GM10248 (cell line): ENCODE data around the gene TMC3.
"Not testable (repeated sequence)": the region's sequence is repeated elsewhere in the genome, so short reads cannot be mapped to it uniquely, and the experiment has no call there.

Experiments
- CTCF ChIA-PET: fragments of 300-600 bp; sonication (Branson Sonifier 250); formaldehyde crosslinking; extraction: SDS; loops from one replicate; lab custom pipeline; 2021; ENCODE audit warnings: antibody characterized with exemption; lab: Yijun Ruan, JAX
- POLR2A ChIA-PET: fragments of 350-650 bp; sonication (Branson Sonifier 250); formaldehyde crosslinking; extraction: SDS; loops from one replicate; lab custom pipeline; 2020; ENCODE audit warnings: antibody characterized with exemption; lab: Yijun Ruan, JAX
- DNase-seq: peaks from one replicate; pipeline ENCODE4 v3.0.0; 2012; ENCODE audit errors: extremely low spot score
- TF ChIP-seq, protein P1 (sequence below): IDR thresholded peaks from 2 replicates; pipeline ENCODE4 v1.5.1; 2012; ENCODE audit warnings: mild to moderate bottlenecking, low read depth; ENCODE audit errors: extremely low read depth, missing control alignments, control extremely low read depth

The TMC3 gene

DNA sequence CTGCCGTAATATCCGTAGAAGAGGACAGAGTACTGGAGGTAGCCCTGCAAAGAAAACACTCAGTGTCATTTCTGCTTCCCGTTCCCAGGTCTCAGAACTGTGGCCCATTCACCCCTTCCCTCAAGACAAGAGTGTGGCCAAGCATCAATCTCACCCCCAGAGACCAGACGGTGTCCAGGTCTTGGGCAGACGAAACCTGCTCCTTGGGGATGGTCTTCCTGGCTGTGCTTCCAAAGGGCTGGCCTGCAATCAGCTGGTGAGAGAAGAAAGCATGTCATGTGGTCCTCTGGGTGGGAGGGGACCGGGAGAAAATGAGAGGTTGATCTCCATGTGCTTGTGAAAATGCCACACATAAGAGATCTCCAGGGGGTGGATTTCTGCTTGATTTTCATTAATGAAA, 15.8 kb downstream of the TMC3 start:
- no peak for DNase-seq
- ChIA-PET POLR2A (no interaction called here), CTCF (interaction anchor here (0.9 to 2.4 kb wide), 3 partner anchors 14 to 92 kb away, joined by 3 to 8 read pairs (median 3); no protein-coding TSS in a partner anchor)
- TF ChIP-seq, protein P1, sequence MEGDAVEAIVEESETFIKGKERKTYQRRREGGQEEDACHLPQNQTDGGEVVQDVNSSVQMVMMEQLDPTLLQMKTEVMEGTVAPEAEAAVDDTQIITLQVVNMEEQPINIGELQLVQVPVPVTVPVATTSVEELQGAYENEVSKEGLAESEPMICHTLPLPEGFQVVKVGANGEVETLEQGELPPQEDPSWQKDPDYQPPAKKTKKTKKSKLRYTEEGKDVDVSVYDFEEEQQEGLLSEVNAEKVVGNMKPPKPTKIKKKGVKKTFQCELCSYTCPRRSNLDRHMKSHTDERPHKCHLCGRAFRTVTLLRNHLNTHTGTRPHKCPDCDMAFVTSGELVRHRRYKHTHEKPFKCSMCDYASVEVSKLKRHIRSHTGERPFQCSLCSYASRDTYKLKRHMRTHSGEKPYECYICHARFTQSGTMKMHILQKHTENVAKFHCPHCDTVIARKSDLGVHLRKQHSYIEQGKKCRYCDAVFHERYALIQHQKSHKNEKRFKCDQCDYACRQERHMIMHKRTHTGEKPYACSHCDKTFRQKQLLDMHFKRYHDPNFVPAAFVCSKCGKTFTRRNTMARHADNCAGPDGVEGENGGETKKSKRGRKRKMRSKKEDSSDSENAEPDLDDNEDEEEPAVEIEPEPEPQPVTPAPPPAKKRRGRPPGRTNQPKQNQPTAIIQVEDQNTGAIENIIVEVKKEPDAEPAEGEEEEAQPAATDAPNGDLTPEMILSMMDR: no peak

DNA sequence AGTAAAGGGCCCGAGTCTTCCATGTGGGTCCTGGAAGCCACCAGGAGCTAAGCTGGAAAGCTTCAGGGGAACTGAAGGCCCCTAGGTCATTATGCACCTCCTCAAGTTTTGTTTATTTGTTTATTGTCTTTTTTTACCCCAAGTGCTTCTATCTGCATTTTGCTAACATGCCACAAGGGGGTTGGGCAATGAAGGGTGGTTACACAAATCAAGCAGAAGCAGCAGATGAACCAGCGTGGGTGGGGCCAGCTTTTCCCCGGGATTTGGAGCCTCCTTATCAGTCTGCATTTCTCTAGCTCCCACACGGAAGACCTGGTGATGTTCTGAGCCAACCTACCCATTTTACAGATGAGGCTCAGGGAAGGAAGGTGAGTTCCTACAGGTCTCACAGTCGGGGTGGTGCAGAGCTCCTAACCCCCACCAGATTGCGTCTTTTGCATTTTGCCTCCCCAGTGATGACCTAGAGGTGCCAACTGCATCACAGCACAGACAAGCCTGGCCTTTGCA, 16.8 kb downstream of the TMC3 start:
- no peak for DNase-seq
- POLR2A ChIA-PET: no interaction called here
- CTCF ChIA-PET: interaction anchor here (0.8 to 2.4 kb wide), 6 partner anchors 13 to 91 kb away, joined by 3 to 8 read pairs (median 4); no protein-coding TSS in a partner anchor
- TF ChIP-seq, protein P1: no peak

DNA sequence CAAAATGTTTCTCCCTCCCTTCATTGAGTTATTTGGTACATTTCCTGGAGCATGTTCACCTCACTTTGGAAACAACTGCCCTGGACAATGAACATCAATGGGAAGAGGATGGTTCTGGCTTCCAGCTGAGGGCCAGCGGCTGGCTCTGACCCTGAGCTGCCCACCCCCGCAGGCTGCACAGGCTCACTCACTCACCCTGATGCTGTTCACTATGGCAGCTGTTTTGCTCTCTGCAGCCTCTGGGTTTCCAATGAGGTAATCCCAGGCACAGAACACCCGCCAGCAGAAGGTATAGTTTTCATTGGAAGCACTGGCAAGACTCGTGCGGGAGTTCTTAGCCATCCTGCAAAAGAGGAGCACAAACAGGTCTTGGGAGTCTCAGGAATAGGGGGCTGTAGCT, 17.8 kb downstream of the TMC3 start:
- TF ChIP-seq, protein P1: no peak
- DNase-seq: no peak
- POLR2A ChIA-PET: no interaction called here
- CTCF ChIA-PET: interaction anchor here (0.8 to 2.4 kb wide), 6 partner anchors 24 to 91 kb away, joined by 3 to 10 read pairs (median 4); no protein-coding TSS in a partner anchor

DNA sequence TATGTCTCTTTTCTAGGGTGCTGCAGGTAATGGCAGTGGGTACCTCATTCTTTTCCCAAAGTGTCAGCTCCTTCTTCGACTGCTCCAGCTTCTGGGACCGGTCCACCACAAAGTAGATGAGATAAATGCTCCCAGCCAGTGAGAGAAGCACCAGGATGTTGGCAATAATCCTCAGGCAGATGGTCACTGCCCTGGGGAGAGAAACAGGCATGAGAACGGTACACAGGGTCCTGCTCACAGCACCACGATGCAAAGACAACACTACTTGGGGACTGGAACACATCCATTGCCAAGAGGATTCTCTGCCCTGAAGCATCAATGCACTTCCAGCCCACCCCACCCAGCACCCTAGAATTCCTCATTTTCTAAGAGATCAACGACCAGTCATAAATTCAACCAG, 22.4 kb downstream of the TMC3 start:
- CTCF ChIA-PET: interaction anchor here (3.8 kb wide), 1 partner anchor 85 kb away, joined by 22 read pairs; no protein-coding TSS in a partner anchor

DNA sequence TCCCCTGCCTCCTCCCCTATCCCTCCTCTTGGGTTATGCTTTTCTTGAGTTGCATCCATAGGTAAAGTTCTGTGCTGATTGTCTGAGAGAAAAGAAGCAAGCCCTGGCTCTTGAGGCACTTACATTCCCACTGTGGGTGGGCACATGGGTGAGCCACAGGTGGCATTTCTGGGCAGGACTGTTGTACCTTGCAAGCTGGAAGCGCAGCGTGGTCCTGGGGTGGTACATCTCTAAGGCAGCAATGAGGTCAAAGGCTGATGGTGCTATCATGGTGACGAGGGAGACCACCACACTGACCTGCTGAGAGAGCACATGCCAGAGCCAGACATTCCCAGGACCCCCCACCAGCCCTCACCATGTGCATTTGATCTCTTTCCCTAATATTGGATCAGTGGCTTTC, 24.7 kb downstream of the TMC3 start:
- POLR2A ChIA-PET: no interaction called here
- TF ChIP-seq, protein P1: no peak
- DNase-seq: no peak
- CTCF ChIA-PET: no interaction called here

More for the DNA sequence above, 22.4 kb downstream of the TMC3 start:
- POLR2A ChIA-PET: no interaction called here
- TF ChIP-seq, protein P1: no peak
- DNase-seq: no peak

DNA sequence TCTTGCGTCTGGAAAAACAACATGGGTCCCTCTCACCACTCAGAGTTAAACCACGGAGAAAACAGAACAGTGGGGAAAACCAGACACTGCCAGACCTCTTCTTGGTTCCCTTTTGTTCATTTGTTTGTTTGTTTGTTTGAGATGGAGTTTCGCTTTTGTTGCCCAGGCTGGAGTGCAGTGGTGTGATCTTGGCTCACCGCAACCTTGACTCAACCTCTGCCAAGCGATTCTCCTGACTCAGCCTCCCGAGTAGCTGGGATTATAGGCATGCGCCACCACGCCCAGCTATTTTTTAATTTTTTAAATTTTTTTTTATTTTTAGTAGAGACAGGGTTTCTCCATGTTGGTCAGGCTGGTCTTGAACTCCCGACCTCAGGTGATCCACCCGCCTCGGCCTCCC, 25.3 kb downstream of the TMC3 start:
- DNase-seq, POLR2A ChIA-PET: not testable (repeated sequence)
- CTCF ChIA-PET: interaction anchor here (1.3 kb wide), 1 partner anchor 11 kb away, joined by 3 read pairs; no protein-coding TSS in a partner anchor

DNA sequence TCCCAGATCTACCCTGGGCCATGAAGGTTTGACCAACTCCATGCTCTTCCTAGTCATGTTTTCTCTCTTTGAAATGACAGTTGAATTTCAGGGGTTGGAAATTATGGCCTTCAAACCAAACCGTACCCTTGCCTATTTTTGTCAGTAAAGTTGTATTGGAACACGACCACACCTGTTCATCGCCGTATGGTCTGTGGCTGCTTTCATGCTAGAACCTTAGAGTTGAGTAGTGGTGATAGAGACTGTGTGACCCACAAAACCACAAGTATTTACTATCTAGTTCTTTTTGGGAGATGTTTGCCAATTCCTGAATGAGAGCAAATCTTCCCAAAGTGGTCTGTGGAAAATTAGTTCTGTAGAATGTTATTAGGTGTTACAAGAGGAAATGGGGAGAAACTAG, 26.1 kb downstream of the TMC3 start:
- TF ChIP-seq, protein P1: no peak
- CTCF ChIA-PET: interaction anchor here (1.3 to 1.6 kb wide), 2 partner anchors 10 to 11 kb away, joined by 3 to 7 read pairs; no protein-coding TSS in a partner anchor

More for the DNA sequence above, 26.1 kb downstream of the TMC3 start:
- no peak for DNase-seq
- POLR2A ChIA-PET: no interaction called here
